Hindlimb muscle (tissue), 1 donor: Measurements from ENCODE around the gene SRRM2. TPM values are rescaled to one million over a fixed set of nuclear protein-coding genes. Genes with fewer than 3 reads are reported as not detected.

ENCODE experiments used
- DNase-seq: peaks from one replicate; pipeline ENCODE4 v3.0.0-alpha.2; 2013
- polyA plus RNA-seq: library from polyadenylated mRNA; unstranded; fragments of 120-200 nt; gene quantifications from one replicate; pipeline ENCODE4 v1.2.1, GENCODE V29; 2013; ENCODE audit not compliant: insufficient read length

SRRM2 gene
- polyA plus RNA-seq, 1 donor, result 553 TPM

GRCh38 chr16:2764718-2765117 lies 12.3 kb downstream of the SRRM2 start:
- no peak for DNase-seq

GRCh38 chr16:2765462-2766404 lies 13.3 kb downstream of the SRRM2 start:
- no peak for DNase-seq

GRCh38 chr16:2766430-2767139 lies 14.1 kb downstream of the SRRM2 start:
- DNase-seq, result no peak

- no peak for DNase-seq
These were observed 14.8 kb downstream of the SRRM2 start for GRCh38 chr16:2767140-2767731.

GRCh38 chr16:2767891-2768290 lies 15.5 kb downstream of the SRRM2 start:
- DNase-seq, result no peak

- DNase-seq, result no peak
These were observed 16.1 kb downstream of the SRRM2 start for GRCh38 chr16:2768403-2769089.

- DNase-seq, result no peak
These were observed 16.7 kb downstream of the SRRM2 start for GRCh38 chr16:2769100-2769529.

GRCh38 chr16:2769675-2770056 lies 17.2 kb downstream of the SRRM2 start:
- no peak for DNase-seq

- no peak for DNase-seq
These were observed 17.9 kb downstream of the SRRM2 start for GRCh38 chr16:2770057-2770951.

- no peak for DNase-seq
These were observed 19.3 kb downstream of the SRRM2 start for GRCh38 chr16:2771496-2772402.

- no peak for DNase-seq
These were observed 20.9 kb downstream of the SRRM2 start for GRCh38 chr16:2773188-2773968.

GRCh38 chr16:2774161-2774891 lies 21.9 kb downstream of the SRRM2 start:
- no peak for DNase-seq

- no peak for DNase-seq
These were observed 22.8 kb downstream of the SRRM2 start for GRCh38 chr16:2775131-2775716.

GRCh38 chr16:2775765-2776499 lies 23.5 kb downstream of the SRRM2 start:
- no peak for DNase-seq

GRCh38 chr16:2776500-2777139 lies 24.2 kb downstream of the SRRM2 start:
- peak; percentile 33 for DNase-seq

- DNase-seq, result peak; percentile 95
These were observed 24.9 kb downstream of the SRRM2 start, which contains the start of gene ELOB for GRCh38 chr16:2777231-2777902. TSS of gene ELOB (minus strand) at chr16:2777280. CDS start at chr16:2777239, 41 bp downstream.
